ENCODE measurements around the gene PTPRR. TPM values are rescaled to one million over a fixed set of nuclear protein-coding genes. Genes with fewer than 3 reads are reported as not detected.

Gene PTPRR
- total and polyA plus RNA-seq, 5 experiments from 2014 or later: not detected

DNA sequence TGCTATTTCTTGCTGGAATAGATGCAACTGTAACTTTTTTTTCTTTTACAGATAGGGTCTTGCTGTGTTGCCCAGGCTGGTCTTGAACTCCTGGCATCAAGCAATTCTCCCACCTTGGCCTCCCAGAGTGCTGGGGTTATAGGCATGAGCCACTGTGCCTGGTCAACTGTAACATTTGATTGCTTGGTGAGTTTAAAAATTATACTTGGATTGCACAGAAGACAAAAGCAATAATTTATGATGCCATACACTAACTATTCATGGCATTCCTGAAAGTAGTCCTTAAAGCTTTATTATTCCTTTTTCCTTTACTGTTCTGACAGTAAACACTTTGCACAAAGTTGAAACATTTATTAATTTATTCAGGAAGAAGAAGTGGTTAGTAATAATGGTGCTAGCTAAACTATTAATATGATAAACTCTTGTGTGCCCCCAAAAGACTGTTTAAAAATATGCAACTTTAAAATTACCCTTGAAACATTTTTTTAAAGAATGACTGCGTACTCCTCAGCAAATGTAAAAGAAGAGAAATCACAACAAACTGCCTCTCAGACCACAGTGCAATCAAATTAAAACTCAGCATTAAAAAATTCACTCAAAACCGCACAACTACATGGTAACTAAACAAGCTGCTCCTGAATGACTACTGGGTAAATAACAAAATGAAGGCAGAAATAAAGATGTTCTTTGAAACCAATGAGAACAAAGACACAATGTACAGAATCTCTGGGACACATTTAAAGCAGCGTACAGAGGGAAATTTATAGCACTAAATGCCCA is 291.6 kb downstream of the PTPRR start:
- Mint-ChIP-seq H3K9me3 (peaks cover 0 to 7% (median 3%) of the 10 kb centered on the region in 9 donors), H3K36me3 (no peaks in the 10 kb centered on the region), H3K4me3 (no peak overlapping the region), H3K4me1 (no peaks in the 10 kb centered on the region), H3K27ac (peak overlapping the region in 1 of 10 donors; percentile 1), H3K27me3 (peaks cover under 1 to 14% (median 6%) of the 10 kb centered on the region in 5 donors)
- POLR2A ChIA-PET: no interaction called here
- no peak for DNase-seq
- no peak for ATAC-seq

DNA sequence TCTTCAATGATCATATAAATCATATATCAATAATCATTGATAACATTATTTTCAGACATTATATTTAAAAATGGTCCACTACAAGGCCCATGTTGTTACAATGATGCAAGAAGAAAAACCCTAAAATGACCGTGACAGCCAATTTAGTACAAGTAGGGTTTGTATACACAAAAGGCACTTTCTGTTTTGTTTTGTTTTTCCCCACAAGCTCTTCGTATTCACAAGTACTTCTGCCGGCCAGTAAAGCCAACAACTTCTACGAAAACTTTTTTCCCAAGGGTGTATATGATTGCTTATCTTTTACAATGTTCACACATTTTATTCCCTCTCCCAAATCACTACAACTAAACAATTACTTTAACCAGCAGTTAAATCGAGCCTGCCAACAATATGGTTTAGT is 292.9 kb downstream of the PTPRR start:
- no peak overlapping the region for H3K4me3 Mint-ChIP-seq
- no peak overlapping the region for H3K27ac Mint-ChIP-seq
- POLR2A ChIA-PET: no interaction called here
- DNase-seq (no peak), ATAC-seq (no peak)
- H3K4me1 Mint-ChIP-seq: no peaks in the 10 kb centered on the region
- H3K9me3 Mint-ChIP-seq: peaks cover 0 to 7% (median 3%) of the 10 kb centered on the region in 9 donors
- H3K36me3 Mint-ChIP-seq: no peaks in the 10 kb centered on the region
- peaks cover 0 to 17% (median 6%) of the 10 kb centered on the region in 5 donors for H3K27me3 Mint-ChIP-seq

DNA sequence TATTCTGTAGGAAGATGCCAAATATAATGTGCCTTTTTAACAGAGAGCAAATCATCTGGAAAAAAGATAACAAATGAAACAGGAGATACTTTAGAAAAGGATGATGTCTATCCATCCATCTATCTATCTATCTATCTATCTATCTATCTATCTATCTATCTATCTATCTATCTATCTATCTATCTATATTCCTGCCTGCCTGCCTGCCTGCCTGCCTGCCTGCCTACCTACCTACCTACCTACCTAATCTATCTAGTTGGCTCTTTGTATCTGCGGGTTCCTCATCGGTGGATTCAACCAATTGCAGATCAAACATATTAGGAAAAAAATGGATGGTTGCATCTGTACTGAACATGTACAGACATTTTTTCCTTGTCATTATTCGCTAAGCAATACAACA is 294.4 kb downstream of the PTPRR start:
- no peak overlapping the region for H3K4me3 Mint-ChIP-seq
- POLR2A ChIA-PET: no interaction called here
- ATAC-seq (no peak), DNase-seq (no peak)
- no peaks in the 10 kb centered on the region for H3K4me1 Mint-ChIP-seq
- peaks cover 0 to 7% (median 3%) of the 10 kb centered on the region in 9 donors for H3K9me3 Mint-ChIP-seq
- H3K36me3 Mint-ChIP-seq: no peaks in the 10 kb centered on the region
- no peak overlapping the region for H3K27ac Mint-ChIP-seq
- peaks cover 0 to 17% (median 8%) of the 10 kb centered on the region in 5 donors for H3K27me3 Mint-ChIP-seq

DNA sequence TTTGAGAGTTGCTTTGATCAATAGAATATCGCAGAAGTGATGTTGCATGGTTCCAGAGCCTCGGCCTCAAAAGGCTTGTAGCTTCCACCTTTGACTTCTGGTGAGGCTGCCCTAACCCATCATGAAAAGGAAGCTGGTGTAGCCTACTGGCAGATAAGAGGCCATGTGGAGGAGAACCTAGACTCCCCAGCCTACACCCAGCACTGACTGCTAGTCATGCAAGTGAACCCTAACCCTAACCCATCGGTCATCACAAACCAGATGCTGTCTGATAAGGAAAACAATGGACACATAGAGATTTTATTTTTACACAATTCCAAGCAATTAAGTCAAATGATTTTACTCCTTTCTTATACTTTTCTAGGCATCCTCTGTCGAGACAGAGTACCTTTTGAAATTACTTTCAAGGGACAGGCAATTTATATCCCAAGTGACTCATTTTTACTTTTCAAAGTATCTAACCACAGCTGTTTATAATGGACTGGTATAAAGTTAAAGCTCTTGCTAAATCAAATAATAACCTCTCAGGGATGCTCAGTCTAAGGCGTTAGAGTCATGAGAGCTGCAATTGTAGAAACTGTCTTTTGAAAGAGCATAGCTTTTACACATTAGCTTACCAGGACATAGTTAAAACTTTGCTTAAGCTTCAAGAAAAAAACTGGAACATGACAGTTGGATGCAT is 300.9 kb downstream of the PTPRR start:
- DNase-seq (no peak), ATAC-seq (no peak)
- Mint-ChIP-seq H3K27ac (no peak overlapping the region), H3K27me3 (peaks cover 0 to 10% (median 7%) of the 10 kb centered on the region in 5 donors), H3K36me3 (no peaks in the 10 kb centered on the region), H3K4me1 (no peaks in the 10 kb centered on the region), H3K4me3 (no peak overlapping the region), H3K9me3 (no peaks in the 10 kb centered on the region)
- POLR2A ChIA-PET: no interaction called here

DNA sequence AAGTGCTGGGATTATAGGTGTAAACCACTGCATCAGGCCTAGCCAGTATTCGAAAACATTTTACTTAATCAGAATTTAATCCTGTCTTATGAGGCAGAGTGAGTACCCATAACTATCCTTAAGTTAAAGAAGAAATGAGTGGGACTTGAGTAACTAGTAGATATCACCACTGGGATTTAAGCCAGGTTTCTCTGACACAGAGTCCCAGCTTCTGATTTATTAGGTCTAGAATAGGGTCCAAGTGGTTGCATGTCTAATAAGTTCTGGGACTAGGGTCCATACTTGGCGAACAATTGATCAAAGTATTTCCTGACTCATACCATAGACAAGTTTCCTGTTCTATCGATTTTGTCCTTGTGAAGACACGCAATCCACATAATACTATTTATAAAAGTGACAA is 302.2 kb downstream of the PTPRR start:
- Mint-ChIP-seq H3K4me1 (no peaks in the 10 kb centered on the region), H3K27ac (no peak overlapping the region), H3K9me3 (no peaks in the 10 kb centered on the region), H3K4me3 (no peak overlapping the region), H3K27me3 (peaks cover 6 to 11% (median 8%) of the 10 kb centered on the region in 5 donors), H3K36me3 (no peaks in the 10 kb centered on the region)
- ATAC-seq (no peak), DNase-seq (no peak)
- POLR2A ChIA-PET: no interaction called here

DNA sequence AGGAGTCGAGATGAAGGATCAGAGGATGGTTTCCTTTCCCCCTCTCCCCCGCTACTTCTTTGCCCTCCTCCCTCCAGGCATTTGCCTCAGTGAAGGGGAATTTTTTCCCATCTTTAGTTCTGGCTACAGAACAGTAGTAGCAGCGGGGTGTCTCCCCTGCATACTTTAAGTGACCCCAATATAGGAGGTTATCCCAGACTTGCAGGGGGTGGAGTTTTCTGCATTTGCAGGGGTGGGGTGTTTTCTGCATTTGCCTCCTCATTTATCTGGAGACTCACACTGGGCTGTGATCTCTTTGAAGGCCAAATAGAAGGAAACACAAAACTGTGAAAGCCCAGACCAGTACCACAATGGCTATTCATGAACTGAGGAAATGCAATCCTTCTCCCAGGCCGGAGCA is 303.1 kb downstream of the PTPRR start:
- POLR2A ChIA-PET: no interaction called here
- no peaks in the 10 kb centered on the region for H3K36me3 Mint-ChIP-seq
- no peaks in the 10 kb centered on the region for H3K9me3 Mint-ChIP-seq
- no peaks in the 10 kb centered on the region for H3K4me1 Mint-ChIP-seq
- no peak for ATAC-seq
- no peak overlapping the region for H3K27ac Mint-ChIP-seq
- peaks cover 10 to 17% (median 13%) of the 10 kb centered on the region in 5 donors for H3K27me3 Mint-ChIP-seq
- DNase-seq: no peak
- no peak overlapping the region for H3K4me3 Mint-ChIP-seq

DNA sequence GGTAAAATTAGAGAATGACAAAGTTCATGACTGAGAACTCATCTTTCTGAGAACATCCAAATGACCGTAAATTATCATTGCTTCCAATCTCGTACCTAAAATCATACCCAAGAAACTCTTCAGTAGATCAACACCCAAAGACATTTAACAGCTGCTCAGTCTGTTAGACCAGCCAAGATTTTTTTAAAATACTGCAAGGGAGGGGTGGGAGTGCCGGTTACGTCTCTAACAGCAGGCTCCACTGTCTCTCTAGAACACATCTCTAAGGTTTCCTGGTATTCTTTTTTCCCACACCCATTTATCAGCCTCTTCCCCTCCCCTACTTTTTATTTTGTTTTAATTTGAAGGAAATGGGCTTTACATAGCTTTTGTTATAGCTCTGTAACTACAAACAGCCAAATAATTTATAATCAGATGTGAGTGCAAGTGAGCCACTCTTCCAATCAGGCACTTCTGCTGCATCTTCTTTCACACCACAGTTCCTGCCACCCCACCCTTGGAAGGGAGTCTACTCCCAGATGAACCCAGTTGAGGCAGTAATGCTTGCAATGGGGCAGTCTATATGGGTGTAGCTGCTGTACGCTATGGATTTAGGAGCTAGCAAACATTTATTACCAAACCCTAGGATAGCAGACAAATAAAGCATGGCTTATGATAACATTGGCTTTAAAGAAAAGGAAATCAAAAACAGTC is 305.2 kb downstream of the PTPRR start:
- peaks cover 1 to 4% (median 3%) of the 10 kb centered on the region in 4 donors for H3K4me1 Mint-ChIP-seq
- peaks cover 0 to 3% (median 0%) of the 10 kb centered on the region in 3 donors for H3K36me3 Mint-ChIP-seq
- H3K27me3 Mint-ChIP-seq: peaks cover 24 to 36% (median 26%) of the 10 kb centered on the region in 5 donors
- DNase-seq: no peak
- peaks cover 0 to 2% (median 0%) of the 10 kb centered on the region in 9 donors for H3K9me3 Mint-ChIP-seq
- H3K4me3 Mint-ChIP-seq: no peak overlapping the region
- no peak for ATAC-seq
- POLR2A ChIA-PET: no interaction called here
- no peak overlapping the region for H3K27ac Mint-ChIP-seq

DNA sequence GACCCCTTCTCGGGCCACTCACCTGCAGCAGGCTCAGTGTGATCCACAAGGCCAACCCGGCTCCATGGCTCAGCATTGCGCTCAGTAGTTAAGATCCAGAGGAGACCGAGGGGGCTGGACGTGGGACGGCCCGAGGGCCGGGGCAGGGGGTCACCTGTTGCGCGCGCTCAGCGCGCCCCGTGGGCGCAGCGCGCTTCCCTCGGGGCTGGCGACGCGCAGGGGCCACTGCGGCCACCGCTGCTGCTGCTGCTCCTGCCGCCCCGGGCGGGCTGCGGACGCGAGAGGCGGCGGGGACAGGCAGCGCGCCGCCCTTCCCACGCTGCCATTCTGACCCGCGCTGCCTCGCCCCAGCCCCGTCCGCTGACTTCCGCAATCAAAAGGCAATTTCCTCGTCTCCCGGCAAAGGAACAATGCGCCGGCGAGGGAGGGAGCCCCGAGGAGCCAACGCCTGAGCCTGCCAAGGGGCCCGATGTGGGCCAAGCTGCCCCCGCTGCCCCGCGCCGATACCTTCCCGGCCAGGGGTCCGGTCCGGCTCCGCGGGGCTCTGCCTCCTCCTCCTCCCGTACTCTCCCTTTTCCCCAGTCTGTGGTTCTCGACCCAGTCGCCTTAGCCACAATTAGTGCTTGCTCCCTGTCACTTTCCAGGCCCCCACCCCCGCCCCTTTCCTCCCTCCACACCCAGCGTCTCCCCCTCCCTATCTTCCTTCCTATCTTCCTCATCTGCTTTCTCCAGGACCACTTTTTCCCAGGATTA is 310.6 kb downstream of the PTPRR start:
- peak in 1 of 10 donors; percentile 4 for DNase-seq
- peaks cover 0 to 5% (median 0%) of the 10 kb centered on the region in 9 donors for H3K9me3 Mint-ChIP-seq

DNA sequence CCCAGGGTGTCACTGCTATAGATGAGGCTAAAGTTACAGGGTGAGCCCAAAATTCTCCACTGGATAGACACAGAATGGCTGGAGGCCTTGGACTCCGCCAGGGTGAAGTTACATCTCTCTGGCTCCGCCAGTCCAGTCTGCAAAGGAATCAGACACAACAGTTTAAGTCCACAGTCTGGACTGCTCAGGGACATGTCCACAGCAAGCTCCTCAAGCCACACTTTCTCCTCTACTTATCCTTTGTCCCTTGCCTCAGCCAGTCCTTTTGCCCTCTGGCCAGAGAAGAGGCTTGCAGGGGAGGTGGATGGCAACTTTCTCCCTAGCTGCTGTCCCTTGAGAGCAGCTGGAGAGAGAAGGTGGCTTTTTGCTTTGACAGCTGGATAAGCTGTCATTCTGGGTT is 311.3 kb downstream of the PTPRR start:
- Mint-ChIP-seq H3K9me3 (peaks cover 0 to 5% (median 0%) of the 10 kb centered on the region in 9 donors), H3K27ac (no peak overlapping the region), H3K27me3 (peaks cover 40 to 56% (median 46%) of the 10 kb centered on the region in 5 donors), H3K36me3 (peaks cover 0 to 4% (median 0%) of the 10 kb centered on the region in 3 donors), H3K4me1 (peaks cover 3 to 9% (median 8%) of the 10 kb centered on the region in 4 donors), H3K4me3 (peak overlapping the region in 5 of 10 donors; percentile 15 to 41 (median 34))
- POLR2A ChIA-PET: no interaction called here
- ATAC-seq (no peak), DNase-seq (no peak)

More for the DNA sequence above, 310.6 kb downstream of the PTPRR start:
- peak overlapping the region in 8 of 10 donors; percentile 4 to 69 (median 40) for H3K4me3 Mint-ChIP-seq
- H3K27ac Mint-ChIP-seq: peak overlapping the region in 1 of 10 donors; percentile 15
- H3K4me1 Mint-ChIP-seq: peaks cover 3 to 9% (median 8%) of the 10 kb centered on the region in 4 donors
- ATAC-seq: no peak
- peaks cover 0 to 4% (median 0%) of the 10 kb centered on the region in 3 donors for H3K36me3 Mint-ChIP-seq
- peaks cover 39 to 55% (median 43%) of the 10 kb centered on the region in 5 donors for H3K27me3 Mint-ChIP-seq
- POLR2A ChIA-PET: no interaction called here

DNA sequence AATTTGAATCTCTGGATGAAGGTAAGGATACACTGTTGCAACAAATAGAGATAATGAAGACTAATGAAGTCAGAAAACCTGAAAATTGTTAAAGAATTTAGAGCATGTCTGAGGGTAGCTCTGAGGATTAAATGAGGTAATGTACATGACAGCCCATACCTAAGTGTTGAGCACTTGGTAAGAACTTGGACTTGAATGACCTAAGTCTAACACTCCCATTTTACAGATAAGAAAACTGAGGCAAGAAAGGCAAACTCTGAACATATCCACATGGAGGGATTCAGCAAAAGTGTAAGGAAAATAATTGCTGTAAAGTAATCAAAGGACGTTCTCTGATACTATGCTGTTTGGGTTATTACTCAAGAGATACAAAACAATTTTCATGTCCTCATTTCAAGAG is 312.4 kb downstream of the PTPRR start:
- Mint-ChIP-seq H3K27me3 (peaks cover 35 to 53% (median 41%) of the 10 kb centered on the region in 5 donors), H3K9me3 (peaks cover 0 to 5% (median 0%) of the 10 kb centered on the region in 9 donors), H3K4me1 (peaks cover 3 to 9% (median 8%) of the 10 kb centered on the region in 4 donors), H3K36me3 (peaks cover 0 to 4% (median 0%) of the 10 kb centered on the region in 3 donors), H3K4me3 (no peak overlapping the region), H3K27ac (no peak overlapping the region)
- ATAC-seq: no peak
- POLR2A ChIA-PET: no interaction called here
- no peak for DNase-seq

DNA sequence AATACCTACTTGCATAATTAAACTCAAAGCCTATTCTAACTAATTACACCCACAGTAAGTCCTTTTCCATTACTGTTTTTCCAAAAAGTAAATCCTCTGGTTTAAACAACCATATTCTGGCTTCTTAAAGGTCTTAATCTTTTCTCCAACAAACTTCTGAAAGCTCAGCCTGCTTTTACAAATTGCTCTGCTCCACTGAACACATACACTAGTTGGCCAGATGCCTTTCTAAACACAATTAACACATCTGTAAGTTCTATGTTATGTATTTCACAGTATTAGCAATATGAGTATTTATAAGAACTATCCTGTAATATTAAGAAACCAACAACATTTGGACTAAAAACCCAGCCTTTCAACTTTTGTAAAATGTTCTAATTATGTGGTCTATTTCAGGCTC is 313.4 kb downstream of the PTPRR start:
- no peak overlapping the region for H3K4me3 Mint-ChIP-seq
- H3K27me3 Mint-ChIP-seq: peaks cover 31 to 52% (median 35%) of the 10 kb centered on the region in 5 donors
- DNase-seq (no peak), ATAC-seq (no peak)
- POLR2A ChIA-PET: no interaction called here
- peaks cover 3 to 9% (median 8%) of the 10 kb centered on the region in 4 donors for H3K4me1 Mint-ChIP-seq
- H3K9me3 Mint-ChIP-seq: peaks cover 0 to 5% (median 0%) of the 10 kb centered on the region in 9 donors
- H3K36me3 Mint-ChIP-seq: peaks cover 0 to 4% (median 0%) of the 10 kb centered on the region in 3 donors
- H3K27ac Mint-ChIP-seq: no peak overlapping the region

DNA sequence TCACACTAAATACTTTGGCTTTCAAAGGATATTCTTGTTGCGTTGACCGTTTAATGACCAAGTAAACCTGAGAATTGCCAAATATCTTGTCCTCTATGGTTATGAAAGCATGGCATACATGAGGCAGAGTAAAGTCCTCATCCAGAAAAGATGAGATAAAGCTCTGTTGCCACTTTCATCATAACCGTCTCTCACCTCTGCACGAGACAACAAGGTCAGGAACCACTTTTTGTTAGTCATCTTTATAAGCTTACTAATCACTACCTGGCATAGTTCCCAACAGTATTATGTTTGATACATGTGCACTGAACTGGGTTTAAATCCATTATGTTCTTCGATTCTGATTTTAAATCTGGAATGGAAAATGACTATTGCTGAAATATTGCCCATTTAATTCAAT is 314.6 kb downstream of the PTPRR start:
- no peak overlapping the region for H3K27ac Mint-ChIP-seq
- H3K9me3 Mint-ChIP-seq: peaks cover 0 to 5% (median 0%) of the 10 kb centered on the region in 9 donors
- H3K27me3 Mint-ChIP-seq: peaks cover 26 to 49% (median 29%) of the 10 kb centered on the region in 5 donors
- peaks cover 3 to 9% (median 8%) of the 10 kb centered on the region in 4 donors for H3K4me1 Mint-ChIP-seq
- peaks cover 0 to 4% (median 0%) of the 10 kb centered on the region in 3 donors for H3K36me3 Mint-ChIP-seq
- H3K4me3 Mint-ChIP-seq: no peak overlapping the region
- DNase-seq (no peak), ATAC-seq (no peak)
- POLR2A ChIA-PET: no interaction called here

All from naive thymus-derived CD8-positive, alpha-beta T cell (primary cell).